CD4-positive, alpha-beta T cell (primary cell): ENCODE results near the gene NKX1-2. TPM values are rescaled to one million over a fixed set of nuclear protein-coding genes. Genes with fewer than 3 reads are reported as not detected.

Experiments used
- ATAC-seq: fragments of 200-7000 bp; cut with Tn5 transposase; one replicate; pipeline ENCODE4 v1.10.0; 2022; ENCODE audit warnings: mild to moderate bottlenecking; ENCODE audit not compliant: poor library complexity
- CTCF ChIA-PET: fragments of 350-600 bp; sonication (Branson Sonifier 250); formaldehyde crosslinking; loops from one replicate; lab custom pipeline; 2021; ENCODE audit warnings: antibody characterized with exemption, inconsistent platforms; lab: Charles Lee
- POLR2A ChIA-PET: fragments of 350-600 bp; sonication (Branson Sonifier 250); formaldehyde crosslinking; loops from one replicate; lab custom pipeline; 2021; ENCODE audit warnings: antibody characterized with exemption, inconsistent platforms; lab: Charles Lee
- DNase-seq, 14 experiments: peaks; one replicate each; pipeline ENCODE4 v3.0.0-alpha.2; 2013 to 2020; ENCODE audit warnings: mixed read lengths in 2 of 14
- H3K27ac ChIP-seq, 2 donors: one replicate each; pipeline versions ENCODE4 v1.5.1 to v1.7.0; 2013; ENCODE audit warnings: low read length in 2 of 2, low read depth in 1 of 2, mild to moderate bottlenecking in 1 of 2
- H3K27me3 ChIP-seq, 2 experiments: 1 replicate in 1 of 2; 2 replicates in 1 of 2; pipeline versions ENCODE4 v1.6.1 to v1.7.0; 2013; ENCODE audit warnings: low read length in 2 of 2, control low read depth in 1 of 2, mild to moderate bottlenecking in 1 of 2, moderate library complexity in 1 of 2; ENCODE audit not compliant: insufficient read depth in 2 of 2, control insufficient read depth in 1 of 2
- H3K36me3 ChIP-seq: one replicate; pipeline ENCODE4 v1.6.1; 2013; ENCODE audit warnings: low read length, control low read depth; ENCODE audit not compliant: insufficient read depth
- H3K4me1 ChIP-seq: one replicate; pipeline ENCODE4 v1.6.1; 2013; ENCODE audit warnings: low read length, control low read depth; ENCODE audit not compliant: insufficient read depth
- H3K4me3 ChIP-seq: one replicate; pipeline ENCODE4 v1.5.1; 2013; ENCODE audit warnings: mild to moderate bottlenecking, low read length, moderate library complexity
- H3K9me3 ChIP-seq, 2 experiments: 1 replicate in 1 of 2; 2 replicates in 1 of 2; pipeline versions ENCODE4 v1.6.1 to v1.7.0; 2013; ENCODE audit warnings: low read length in 2 of 2, mild to moderate bottlenecking in 2 of 2, control low read depth in 1 of 2, moderate library complexity in 1 of 2; ENCODE audit not compliant: control insufficient read depth in 1 of 2, insufficient read depth in 1 of 2
- H3K27ac Mint-ChIP-seq: one replicate; pipeline ENCODE4 v1.8.0; 2020; ENCODE audit warnings: mixed read lengths
- H3K27me3 Mint-ChIP-seq: one replicate; pipeline ENCODE4 v1.8.0; 2021; ENCODE audit warnings: mixed read lengths
- H3K36me3 Mint-ChIP-seq: one replicate; pipeline ENCODE4 v1.8.0; 2021; ENCODE audit warnings: low read depth, mixed read lengths
- H3K4me1 Mint-ChIP-seq: one replicate; pipeline ENCODE4 v1.8.0; 2021; ENCODE audit warnings: low read depth, mixed read lengths
- H3K4me3 Mint-ChIP-seq: one replicate; pipeline ENCODE4 v1.8.0; 2020; ENCODE audit warnings: mild to moderate bottlenecking, mixed read lengths
- H3K9me3 Mint-ChIP-seq: one replicate; pipeline ENCODE4 v1.8.0; 2020; ENCODE audit warnings: mixed read lengths
- intact Hi-C, 2 experiments: fragments of 100-400 bp; cut with DNase I in 1 of 2; cut with micrococcal nuclease in 1 of 2; formaldehyde crosslinking; loops; one replicate each; pipeline versions ENCODE4 v1.15.1 to v1.9.0; 2023 to 2025; cut with DNase I, micrococcal nuclease
- total RNA-seq, 174 experiments: library from RNA in 2 of 174; stranded (reverse) in 2 of 174; gene quantifications; one replicate each; pipeline ENCODE4 v1.2.3 and lab custom pipeline; 2021 to 2026
- TF ChIP-seq, protein P1 (sequence below): fragments of 200-600 bp; IDR thresholded peaks from one replicate; pipeline ENCODE4 v1.8.0; 2022; ENCODE audit warnings: antibody characterized with exemption, mild to moderate bottlenecking

NKX1-2 gene
- total RNA-seq, 2 experiments from 2014 or later: not detected

DNA sequence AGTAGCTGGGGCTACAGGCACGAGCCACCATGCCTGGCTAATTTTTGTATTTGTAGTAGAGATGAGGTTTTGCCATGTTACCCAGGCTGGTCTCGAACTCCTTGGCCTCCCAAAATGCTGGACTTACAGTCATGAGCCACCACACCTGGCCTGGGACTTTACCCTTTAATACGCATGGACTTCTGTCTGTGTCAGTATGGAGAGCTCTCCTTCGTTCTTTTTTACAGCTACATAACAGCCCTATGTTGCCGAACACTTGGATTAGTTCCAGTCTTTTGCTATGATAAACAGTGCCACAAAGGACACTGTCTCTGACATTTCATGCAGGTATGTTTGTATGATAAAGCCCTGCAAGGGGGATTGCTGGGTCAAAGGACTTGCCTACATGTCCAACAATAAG lies 20.3 kb downstream of the NKX1-2 start:
- DNase-seq (no peak), ATAC-seq (no peak)
- intact Hi-C loops: no loop called here
- Histone ChIP-seq H3K27me3 (peaks cover 0 to 2% of the 10 kb centered on the region in 2 experiments), H3K27ac (no peak overlapping the region), H3K4me3 (no peak overlapping the region), H3K36me3 (no peaks in the 10 kb centered on the region), H3K9me3 (no peaks in the 10 kb centered on the region), H3K4me1 (no peaks in the 10 kb centered on the region)
- TF ChIP-seq, protein P1, sequence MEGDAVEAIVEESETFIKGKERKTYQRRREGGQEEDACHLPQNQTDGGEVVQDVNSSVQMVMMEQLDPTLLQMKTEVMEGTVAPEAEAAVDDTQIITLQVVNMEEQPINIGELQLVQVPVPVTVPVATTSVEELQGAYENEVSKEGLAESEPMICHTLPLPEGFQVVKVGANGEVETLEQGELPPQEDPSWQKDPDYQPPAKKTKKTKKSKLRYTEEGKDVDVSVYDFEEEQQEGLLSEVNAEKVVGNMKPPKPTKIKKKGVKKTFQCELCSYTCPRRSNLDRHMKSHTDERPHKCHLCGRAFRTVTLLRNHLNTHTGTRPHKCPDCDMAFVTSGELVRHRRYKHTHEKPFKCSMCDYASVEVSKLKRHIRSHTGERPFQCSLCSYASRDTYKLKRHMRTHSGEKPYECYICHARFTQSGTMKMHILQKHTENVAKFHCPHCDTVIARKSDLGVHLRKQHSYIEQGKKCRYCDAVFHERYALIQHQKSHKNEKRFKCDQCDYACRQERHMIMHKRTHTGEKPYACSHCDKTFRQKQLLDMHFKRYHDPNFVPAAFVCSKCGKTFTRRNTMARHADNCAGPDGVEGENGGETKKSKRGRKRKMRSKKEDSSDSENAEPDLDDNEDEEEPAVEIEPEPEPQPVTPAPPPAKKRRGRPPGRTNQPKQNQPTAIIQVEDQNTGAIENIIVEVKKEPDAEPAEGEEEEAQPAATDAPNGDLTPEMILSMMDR: no peak
- Mint-ChIP-seq H3K9me3 (no peaks in the 10 kb centered on the region), H3K36me3 (no peaks in the 10 kb centered on the region), H3K27ac (no peak overlapping the region), H3K4me1 (no peaks in the 10 kb centered on the region), H3K27me3 (peaks cover 37% of the 10 kb centered on the region), H3K4me3 (no peak overlapping the region)
- ChIA-PET CTCF (no interaction called here), POLR2A (no interaction called here)

DNA sequence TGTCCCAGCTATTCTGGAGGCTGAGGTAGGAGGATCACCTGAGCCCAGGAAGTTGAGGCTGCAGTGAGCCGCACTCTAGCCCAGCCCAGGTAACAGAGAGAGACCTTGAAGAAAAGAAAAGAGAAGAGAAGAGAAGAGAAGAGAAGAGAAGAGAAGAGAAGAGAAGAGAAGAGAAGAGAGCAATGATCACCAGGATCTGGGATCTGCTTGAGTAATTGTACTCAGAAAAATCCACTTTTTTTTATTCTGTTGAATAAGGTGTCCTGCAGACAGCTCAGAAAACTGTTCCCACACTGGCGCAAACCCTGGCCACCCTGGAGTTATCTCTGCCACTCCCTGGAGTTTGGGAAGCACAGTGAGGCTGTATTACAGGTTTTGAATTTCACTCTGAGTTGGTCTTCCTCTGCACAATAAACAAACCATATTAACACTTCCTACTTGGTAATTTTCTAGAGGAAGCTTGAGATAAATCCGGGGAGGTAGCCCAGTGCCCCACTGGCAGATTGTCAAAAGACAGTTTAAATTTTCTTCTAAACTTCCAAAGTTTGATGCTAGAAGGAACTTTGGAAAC lies 21.5 kb downstream of the NKX1-2 start:
- ChIA-PET POLR2A (no interaction called here), CTCF (no interaction called here)
- Mint-ChIP-seq H3K27ac (no peak overlapping the region), H3K9me3 (no peaks in the 10 kb centered on the region), H3K4me1 (no peaks in the 10 kb centered on the region), H3K4me3 (no peak overlapping the region), H3K27me3 (peaks cover 44% of the 10 kb centered on the region), H3K36me3 (no peaks in the 10 kb centered on the region)
- Histone ChIP-seq H3K27ac (no peak overlapping the region), H3K27me3 (peaks cover 0 to 2% of the 10 kb centered on the region in 2 experiments), H3K9me3 (no peaks in the 10 kb centered on the region), H3K4me1 (no peaks in the 10 kb centered on the region), H3K36me3 (no peaks in the 10 kb centered on the region), H3K4me3 (no peak overlapping the region)
- no peak for ATAC-seq
- intact Hi-C loops: no loop called here
- DNase-seq: no peak
- TF ChIP-seq, protein P1: no peak

DNA sequence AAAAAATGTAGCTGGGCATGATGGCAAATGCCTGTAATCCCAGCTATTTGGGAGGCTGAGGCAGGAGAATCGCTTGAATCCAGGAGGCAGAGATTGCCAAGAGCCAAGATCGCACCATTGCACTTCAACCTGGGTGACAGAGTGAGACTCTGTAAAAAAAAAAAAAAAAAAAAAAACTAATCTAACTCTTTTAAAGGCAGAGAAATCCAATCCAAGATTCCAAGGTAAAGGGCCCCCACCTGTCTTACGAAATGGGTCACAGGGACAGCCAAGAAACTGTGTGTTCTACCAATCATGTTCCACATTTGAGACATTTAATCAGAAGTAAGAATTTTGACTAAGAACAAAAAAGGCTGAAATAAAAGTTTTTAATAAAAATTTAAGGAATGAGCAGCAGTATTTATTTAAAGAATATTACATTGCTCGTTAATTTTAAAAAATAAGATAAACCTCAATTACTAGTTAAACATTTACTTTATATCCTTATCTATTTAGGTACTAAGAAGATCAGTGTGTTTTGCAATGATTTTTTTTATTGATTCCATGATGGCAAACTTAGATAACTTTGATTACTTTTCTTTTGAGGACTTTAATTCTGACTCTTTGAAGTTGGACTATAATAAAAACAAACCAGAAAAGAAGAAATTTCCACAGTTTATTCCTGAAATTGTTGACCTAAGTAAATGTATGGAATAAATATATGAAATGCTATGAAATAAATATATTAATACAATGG lies 24.4 kb downstream of the NKX1-2 start:
- CTCF ChIA-PET: no interaction called here
- Mint-ChIP-seq H3K4me3 (no peak overlapping the region), H3K27ac (no peak overlapping the region), H3K36me3 (no peaks in the 10 kb centered on the region), H3K4me1 (no peaks in the 10 kb centered on the region), H3K9me3 (no peaks in the 10 kb centered on the region), H3K27me3 (peaks cover 40% of the 10 kb centered on the region)
- no peaks in the 10 kb centered on the region for H3K4me1 ChIP-seq
- TF ChIP-seq, protein P1: no peak
- DNase-seq: no peak
- no peak for ATAC-seq
- H3K4me3 ChIP-seq: no peak overlapping the region
- H3K27ac ChIP-seq: no peak overlapping the region
- H3K9me3 ChIP-seq: no peaks in the 10 kb centered on the region
- POLR2A ChIA-PET: no interaction called here
- no peaks in the 10 kb centered on the region for H3K36me3 ChIP-seq
- intact Hi-C loops: no loop called here
- H3K27me3 ChIP-seq: peaks cover 0 to 5% of the 10 kb centered on the region in 2 experiments
